Heart left ventricle (tissue), 13 donors: Measurements from ENCODE around the gene NUMA1.

Experiments
- CTCF ChIP-seq, 12 donors: fragments of 200-600 bp; sonication (generic) in 4 of 12; IDR thresholded peaks; one replicate each; pipeline versions ENCODE4 v1.5.0 to v1.8.0; 2018 to 2022; ENCODE audit warnings: antibody characterized with exemption in 12 of 12, mild to moderate bottlenecking in 5 of 12
- POLR2A ChIP-seq, 2 donors: fragments of 450-650 bp; IDR thresholded peaks; one replicate each; pipeline ENCODE4 v1.6.1; 2017; ENCODE audit warnings: antibody characterized with exemption in 2 of 2, mild to moderate bottlenecking in 2 of 2, moderate library complexity in 2 of 2
- donor health status: ischemic (EF 13 %, LVEDD 7.1; RV severe dilation, severe dysfunction).
- donor health status: DM: no; HTN: yes; CAD: no.
- donor health status: DM: no; HTN: no; CAD: no.
- donor health status: ischemic (EF 25% LVEDD 6.9; RV normal size, moderate dysfunction).
- donor health status: ischemic (EF 25% LVEDD 5.7; RV mildly dilated, moderate dysfunction).
- donor health status: ischemic (EF 35%, LVEDD 5.7; RV mildly dilated, moderate dysfunction).
- donor health status: nonischemic (EF 11% LVEDD 7.7; RV severe dilation, severe dysfunction).
- donor health status: DM: yes; HTN: yes; CAD: no.
- donor health status: PGD.
- donor health status: ischemic (EF 29% LVEDD 5.4; RV normal size, mild dysfunction).
- donor health status: nonischemic (EF 23%, LVEDD 6.1; RV moderate dilation, normal function).

GRCh38 chr11:72075756-72076155, 4.6 kb downstream of the NUMA1 start:
- no peak for TF ChIP-seq POLR2A (IDR thresholded peaks at IDR 0.05)
- no peak for TF ChIP-seq CTCF (IDR thresholded peaks at IDR 0.05)
